Measurements from ENCODE around the gene UTP11.

The UTP11 gene

DNA sequence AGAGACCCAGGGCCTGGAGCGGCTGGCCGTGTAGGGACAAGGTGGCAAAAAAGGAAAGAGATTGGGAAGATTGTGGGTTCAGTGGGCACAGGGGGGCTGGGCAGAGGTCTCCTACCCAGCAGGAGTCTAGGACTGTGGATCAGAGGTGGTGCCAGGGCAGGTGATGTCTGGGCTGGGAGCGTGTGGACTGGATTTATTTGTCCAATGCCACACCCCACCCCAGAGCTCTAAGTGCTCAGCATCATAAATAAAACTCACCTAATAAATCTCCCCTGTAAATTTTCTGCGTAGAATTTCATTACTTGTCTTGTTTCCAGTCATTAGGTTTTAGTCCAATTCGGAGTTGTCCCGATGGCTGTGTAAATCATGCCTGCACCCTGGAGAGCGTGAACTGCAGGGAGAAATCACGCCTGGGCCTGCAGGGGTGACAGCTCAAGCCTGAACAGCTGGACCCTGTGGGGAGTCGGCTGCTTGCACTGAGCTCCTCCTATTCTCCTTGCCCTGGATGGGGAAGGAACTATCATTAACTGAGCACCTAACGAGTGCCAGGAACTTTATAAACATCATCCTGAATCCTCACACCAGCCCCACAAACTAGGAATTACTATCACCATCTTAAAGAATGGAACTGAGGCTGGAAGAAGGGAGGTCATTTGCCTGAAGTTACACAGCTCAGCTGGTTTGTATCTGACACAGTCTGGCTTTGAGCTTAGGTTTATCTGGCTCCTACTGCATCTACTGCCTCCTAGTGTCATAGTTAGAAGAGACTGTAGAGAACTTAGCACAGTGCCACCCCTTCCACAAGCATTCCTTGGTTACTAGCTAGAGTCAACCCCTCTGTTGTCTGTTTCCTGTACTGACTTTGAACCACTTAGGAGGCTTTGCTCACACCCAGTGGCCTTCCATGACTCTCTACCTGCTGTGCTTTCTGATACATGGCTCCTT is 59.0 kb downstream of the UTP11 start:
- DNase-seq (ENCODE audit: low read depth in 2 of 2): no peak

DNA sequence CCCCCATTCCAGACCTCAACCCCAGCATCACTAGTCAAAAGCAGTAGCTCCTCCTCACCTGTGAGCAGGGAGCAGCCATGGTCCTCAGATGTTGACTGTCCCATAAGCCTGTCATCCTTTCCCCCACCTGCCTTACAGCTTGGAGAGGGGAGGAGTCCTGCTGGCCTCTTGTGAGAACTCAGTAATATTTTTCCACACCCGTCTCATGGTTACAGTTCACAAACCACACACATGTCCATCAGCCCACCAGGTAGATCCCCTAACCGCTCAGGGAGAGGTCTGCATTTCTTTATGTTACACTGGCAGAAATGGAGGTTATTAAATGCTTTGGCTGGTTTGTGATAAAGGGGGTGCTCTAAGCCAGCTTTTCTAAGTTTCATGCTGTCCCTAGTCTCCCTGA is 60.3 kb downstream of the UTP11 start:
- no peak for DNase-seq (ENCODE audit: low read depth in 2 of 2)

DNA sequence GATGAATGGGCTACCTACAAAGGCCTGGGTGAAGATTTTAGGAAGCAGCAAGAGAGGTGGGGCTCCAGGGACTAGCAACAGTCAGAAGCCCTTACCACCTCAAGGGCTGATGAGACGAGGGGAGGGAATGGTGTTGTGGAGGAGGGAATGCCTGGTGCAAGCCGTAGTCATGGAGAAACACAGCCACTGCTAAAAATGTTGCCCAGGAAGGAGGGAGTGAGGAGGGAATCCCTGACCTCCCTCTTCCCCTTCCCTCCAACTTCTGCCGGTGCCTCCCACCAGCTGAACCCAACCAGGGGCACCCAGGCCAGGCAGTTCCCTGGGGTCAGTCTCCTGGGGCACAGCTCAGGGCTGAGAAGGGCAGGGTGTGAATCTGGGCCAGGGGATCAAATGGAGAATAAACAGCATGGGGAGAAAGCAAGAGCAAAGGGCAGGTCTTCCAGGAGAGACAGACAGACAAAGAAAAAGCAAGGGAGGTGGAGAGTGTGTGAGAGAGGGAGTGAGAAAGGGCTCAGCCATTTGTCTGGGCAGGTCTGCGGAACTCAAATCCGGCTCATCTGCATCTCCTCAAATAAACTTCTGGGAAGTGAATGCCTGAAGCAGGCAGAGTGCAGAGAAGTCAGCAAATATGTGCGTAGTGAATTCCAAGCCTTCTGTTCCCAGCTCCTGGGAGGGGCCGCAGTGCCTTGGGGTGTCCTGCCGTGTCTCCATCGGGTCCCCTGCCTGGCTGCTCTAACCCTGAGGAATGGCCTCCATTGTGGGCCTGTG is 61.2 kb downstream of the UTP11 start:
- no peak for DNase-seq (ENCODE audit: low read depth in 2 of 2)

DNA sequence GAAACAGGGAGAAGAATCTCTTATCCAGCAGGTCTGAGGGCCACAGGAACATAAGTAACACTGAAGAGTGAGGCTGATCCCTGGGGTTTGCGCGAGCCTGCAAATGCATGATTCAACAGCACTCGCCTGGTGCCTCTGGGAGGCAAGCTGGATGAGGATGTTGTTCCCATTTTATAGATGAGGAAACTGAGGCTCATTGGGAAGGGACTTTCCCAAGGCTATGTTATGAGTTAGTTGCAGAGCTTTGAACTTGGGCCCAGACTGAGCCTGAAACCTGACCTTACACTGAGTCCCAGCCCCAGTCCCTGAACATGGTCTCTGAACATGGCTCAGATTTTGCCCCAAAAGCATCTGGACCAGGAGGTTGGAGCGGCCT is 61.8 kb downstream of the UTP11 start:
- no peak for DNase-seq (ENCODE audit: low read depth in 2 of 2)
